ENCODE results near the gene MANEA.
A peak's percentile ranks its signal among the peaks of the same experiment; 100 is the strongest.

Gene MANEA

DNA sequence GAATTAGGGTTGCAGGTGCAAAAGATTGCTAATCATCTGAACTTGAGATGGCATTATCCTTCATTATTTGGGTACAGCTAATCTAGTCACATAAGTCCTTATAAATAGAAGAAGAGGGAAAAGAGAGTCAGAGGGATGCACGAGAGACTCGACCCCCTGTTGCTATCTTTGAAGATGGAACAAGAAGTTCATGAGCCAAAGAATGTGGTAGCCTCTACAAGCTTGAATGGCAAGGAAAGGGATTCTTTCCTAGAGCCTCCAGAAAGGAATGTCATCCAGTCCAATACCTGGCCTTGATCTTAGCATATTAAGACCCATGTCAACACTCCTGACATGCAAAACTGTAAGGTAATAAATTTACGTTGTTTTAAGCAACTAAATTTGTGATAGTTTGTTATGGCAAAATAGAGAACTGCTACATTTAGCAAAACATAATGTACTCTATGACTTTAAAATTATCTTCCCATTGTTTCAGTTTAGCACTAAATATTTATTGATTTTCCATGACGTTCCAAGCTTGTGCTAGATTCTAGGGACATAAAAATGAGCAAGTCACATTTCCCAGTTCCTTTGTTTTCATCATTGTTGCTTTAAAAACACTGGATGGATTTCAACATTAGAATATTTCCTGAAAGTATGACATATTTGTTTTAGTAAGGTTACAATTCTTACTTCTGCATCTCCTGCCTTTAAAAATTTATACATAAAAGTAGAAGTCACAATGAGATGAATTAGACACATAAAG, 12.7 kb downstream of the MANEA start:
- no peaks in the 10 kb centered on the region; the same call in 1 of the 2 replicates for H3K36me3 ChIP-seq (ENCODE audit: insufficient read depth, low read length)
- peaks cover 36% of the 10 kb centered on the region for H3K79me2 ChIP-seq (ENCODE audit: insufficient read depth, low read length)
- TF ChIP-seq EZH2phosphoT487 (IDR thresholded peaks at IDR 0.05; ENCODE audit: borderline replicate concordance): no peak
- no peak for TF ChIP-seq CTCF (conservative IDR thresholded peaks at IDR 0.05; ENCODE audit: low read length)
- no peak overlapping the region for H3K9ac ChIP-seq (ENCODE audit: low read depth, low read length, poor library complexity, severe bottlenecking)
- H3F3A ChIP-seq (ENCODE audit: low read depth): no peaks in the 10 kb centered on the region
- H3K4me2 ChIP-seq (ENCODE audit: low read depth, low read length, poor library complexity, severe bottlenecking): peak overlapping the region; percentile 50
- no peaks in the 10 kb centered on the region for H3K27me3 ChIP-seq (ENCODE audit: insufficient read depth, low read length, poor library complexity, severe bottlenecking)
- H3K4me3 ChIP-seq (ENCODE audit: low read length, poor library complexity, severe bottlenecking): peak overlapping the region; percentile 38
- no peak overlapping the region for H2AFZ ChIP-seq (ENCODE audit: low read length)
- H4K20me1 ChIP-seq (ENCODE audit: insufficient read depth, low read length, poor library complexity, severe bottlenecking): peaks cover 5% of the 10 kb centered on the region
- H3K9me3 ChIP-seq (ENCODE audit: insufficient read depth, low read depth, low read length): no peaks in the 10 kb centered on the region; the same call in 1 of the 2 replicates
- no peaks in the 10 kb centered on the region for H3K9me2 ChIP-seq (replicated peaks; ENCODE audit: low read depth, low read length)
- H3K4me1 ChIP-seq (ENCODE audit: insufficient read depth, low read length, poor library complexity, severe bottlenecking): peaks cover 23% of the 10 kb centered on the region

- no peaks in the 10 kb centered on the region for H3K27me3 ChIP-seq (ENCODE audit: insufficient read depth, low read length, poor library complexity, severe bottlenecking)
- no peak overlapping the region for H2AFZ ChIP-seq (ENCODE audit: low read length)
- H3K4me2 ChIP-seq (ENCODE audit: low read depth, low read length, poor library complexity, severe bottlenecking): no peak overlapping the region
- no peak overlapping the region for H3K4me3 ChIP-seq (ENCODE audit: low read length, poor library complexity, severe bottlenecking)
- H3K9me2 ChIP-seq (replicated peaks; ENCODE audit: low read depth, low read length): no peaks in the 10 kb centered on the region
- no peak overlapping the region for H3K9ac ChIP-seq (ENCODE audit: low read depth, low read length, poor library complexity, severe bottlenecking)
- H3F3A ChIP-seq (ENCODE audit: low read depth): no peaks in the 10 kb centered on the region
- H3K4me1 ChIP-seq (ENCODE audit: insufficient read depth, low read length, poor library complexity, severe bottlenecking): peaks cover 15% of the 10 kb centered on the region
- peaks cover under 1% of the 10 kb centered on the region; the same call in 1 of the 2 replicates for H3K36me3 ChIP-seq (ENCODE audit: insufficient read depth, low read length)
- no peak for TF ChIP-seq EZH2phosphoT487 (IDR thresholded peaks at IDR 0.05; ENCODE audit: borderline replicate concordance)
- no peak for TF ChIP-seq CTCF (conservative IDR thresholded peaks at IDR 0.05; ENCODE audit: low read length)
- H3K79me2 ChIP-seq (ENCODE audit: insufficient read depth, low read length): peaks cover 31% of the 10 kb centered on the region
- H3K9me3 ChIP-seq (ENCODE audit: insufficient read depth, low read depth, low read length): no peaks in the 10 kb centered on the region
- peaks cover 5% of the 10 kb centered on the region for H4K20me1 ChIP-seq (ENCODE audit: insufficient read depth, low read length, poor library complexity, severe bottlenecking)
Measured at GRCh38 chr6:95593025-95593424, 15.7 kb downstream of the MANEA start.

DNA sequence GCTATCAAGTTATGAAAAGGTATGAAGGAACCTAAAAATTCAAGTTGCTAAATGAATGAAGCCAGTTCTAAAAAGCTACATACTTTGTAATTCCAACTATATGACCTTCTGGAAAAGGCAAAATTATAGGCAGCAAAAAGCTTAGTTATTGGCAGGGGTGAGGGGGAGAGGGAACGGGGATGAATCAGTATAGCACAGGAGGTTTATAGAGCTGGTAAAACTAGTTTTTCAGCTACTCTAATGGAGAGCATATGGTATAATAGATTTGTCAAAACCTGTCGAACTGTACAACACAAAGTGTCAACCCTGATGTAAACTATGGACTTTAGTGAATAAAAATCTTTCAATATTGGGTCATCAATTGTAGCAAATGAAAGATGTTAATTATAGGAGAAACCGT, 18.7 kb downstream of the MANEA start:
- no peaks in the 10 kb centered on the region for H3F3A ChIP-seq (ENCODE audit: low read depth)
- no peak overlapping the region for H3K4me2 ChIP-seq (ENCODE audit: low read depth, low read length, poor library complexity, severe bottlenecking)
- peaks cover 4% of the 10 kb centered on the region for H3K4me1 ChIP-seq (ENCODE audit: insufficient read depth, low read length, poor library complexity, severe bottlenecking)

More for the DNA sequence above, 18.7 kb downstream of the MANEA start:
- Histone ChIP-seq H4K20me1 (ENCODE audit: insufficient read depth, low read length, poor library complexity, severe bottlenecking) (no peaks in the 10 kb centered on the region), H3K9me2 (replicated peaks; ENCODE audit: low read depth, low read length) (no peaks in the 10 kb centered on the region), H3K9ac (ENCODE audit: low read depth, low read length, poor library complexity, severe bottlenecking) (no peak overlapping the region), H3K36me3 (ENCODE audit: insufficient read depth, low read length) (peaks cover 11% of the 10 kb centered on the region), H3K27me3 (ENCODE audit: insufficient read depth, low read length, poor library complexity, severe bottlenecking) (no peaks in the 10 kb centered on the region), H3K4me3 (ENCODE audit: low read length, poor library complexity, severe bottlenecking) (no peak overlapping the region), H3K9me3 (ENCODE audit: insufficient read depth, low read depth, low read length) (no peaks in the 10 kb centered on the region), H2AFZ (ENCODE audit: low read length) (no peak overlapping the region), H3K79me2 (ENCODE audit: insufficient read depth, low read length) (peaks cover 17% of the 10 kb centered on the region; the same call in 1 of the 2 replicates)
- TF ChIP-seq CTCF (conservative IDR thresholded peaks at IDR 0.05; ENCODE audit: low read length): no peak
- TF ChIP-seq EZH2phosphoT487 (IDR thresholded peaks at IDR 0.05; ENCODE audit: borderline replicate concordance): no peak
